ENCODE measurements around the gene CBX4.
"Not testable (repeated sequence)": the region's sequence is repeated elsewhere in the genome, so short reads cannot be mapped to it uniquely, and the experiment has no call there.

CBX4 gene

GRCh38 chr17:79859676-79860615, 20.7 kb upstream of the CBX4 start:
- Histone ChIP-seq H3K4me3 (ENCODE audit: low read length) (no peak overlapping the region), H3K36me3 (ENCODE audit: control insufficient read depth, insufficient read depth, low read length) (no peaks in the 10 kb centered on the region), H3K27ac (ENCODE audit: low read length) (no peak overlapping the region), H3K9me3 (ENCODE audit: control insufficient read depth, insufficient read depth, low read length) (no peaks in the 10 kb centered on the region), H3K4me1 (ENCODE audit: control insufficient read depth, insufficient read depth, low read length) (no peaks in the 10 kb centered on the region; the same call in 1 of the 2 replicates), H3K27me3 (ENCODE audit: control insufficient read depth, insufficient read depth, low read length) (no peaks in the 10 kb centered on the region)
- WGBS (ENCODE audit: insufficient coverage, insufficient read length): no CpG with 5 or more reads among the region's 38 CpGs
- DNase-seq (ENCODE audit: low read depth, low spot score): no peak

GRCh38 chr17:79857095-79857494, 17.9 kb upstream of the CBX4 start:
- Histone ChIP-seq H3K27ac (ENCODE audit: low read length) (no peak overlapping the region), H3K36me3 (ENCODE audit: control insufficient read depth, insufficient read depth, low read length) (no peaks in the 10 kb centered on the region), H3K4me3 (ENCODE audit: low read length) (no peak overlapping the region), H3K9me3 (ENCODE audit: control insufficient read depth, insufficient read depth, low read length) (no peaks in the 10 kb centered on the region), H3K27me3 (ENCODE audit: control insufficient read depth, insufficient read depth, low read length) (no peaks in the 10 kb centered on the region), H3K4me1 (ENCODE audit: control insufficient read depth, insufficient read depth, low read length) (no peaks in the 10 kb centered on the region; the same call in 1 of the 2 replicates)
- no peak for DNase-seq (ENCODE audit: low read depth, low spot score)
- WGBS (ENCODE audit: insufficient coverage, insufficient read length): no CpG with 5 or more reads among the region's 8 CpGs

- Histone ChIP-seq H3K4me1 (ENCODE audit: control insufficient read depth, insufficient read depth, low read length) (no peaks in the 10 kb centered on the region; the same call in 1 of the 2 replicates), H3K27ac (ENCODE audit: low read length) (no peak overlapping the region), H3K9me3 (ENCODE audit: control insufficient read depth, insufficient read depth, low read length) (no peaks in the 10 kb centered on the region), H3K36me3 (ENCODE audit: control insufficient read depth, insufficient read depth, low read length) (no peaks in the 10 kb centered on the region), H3K27me3 (ENCODE audit: control insufficient read depth, insufficient read depth, low read length) (no peaks in the 10 kb centered on the region), H3K4me3 (ENCODE audit: low read length) (no peak overlapping the region)
- no peak for DNase-seq (ENCODE audit: low read depth, low spot score)
- no CpG with 5 or more reads among the region's 21 CpGs for WGBS (ENCODE audit: insufficient coverage, insufficient read length)
These were observed 16.3 kb upstream of the CBX4 start for GRCh38 chr17:79855331-79856124.

- WGBS (ENCODE audit: insufficient coverage, insufficient read length): no CpG with 5 or more reads among the region's 14 CpGs
- Histone ChIP-seq H3K27me3 (ENCODE audit: control insufficient read depth, insufficient read depth, low read length) (no peaks in the 10 kb centered on the region), H3K9me3 (ENCODE audit: control insufficient read depth, insufficient read depth, low read length) (no peaks in the 10 kb centered on the region), H3K4me3 (ENCODE audit: low read length) (no peak overlapping the region), H3K4me1 (ENCODE audit: control insufficient read depth, insufficient read depth, low read length) (no peaks in the 10 kb centered on the region), H3K27ac (ENCODE audit: low read length) (no peak overlapping the region), H3K36me3 (ENCODE audit: control insufficient read depth, insufficient read depth, low read length) (no peaks in the 10 kb centered on the region)
- DNase-seq (ENCODE audit: low read depth, low spot score): no peak
These were observed 15.1 kb upstream of the CBX4 start for GRCh38 chr17:79854080-79855060.

GRCh38 chr17:79853168-79853567, 13.9 kb upstream of the CBX4 start:
- not testable (repeated sequence) for H3K27me3 ChIP-seq (ENCODE audit: control insufficient read depth, insufficient read depth, low read length); H3K4me3 ChIP-seq (ENCODE audit: low read length); DNase-seq (ENCODE audit: low read depth, low spot score); H3K27ac ChIP-seq (ENCODE audit: low read length); H3K4me1 ChIP-seq (ENCODE audit: control insufficient read depth, insufficient read depth, low read length); H3K9me3 ChIP-seq (ENCODE audit: control insufficient read depth, insufficient read depth, low read length); H3K36me3 ChIP-seq (ENCODE audit: control insufficient read depth, insufficient read depth, low read length)
- no CpG with 5 or more reads among the region's 10 CpGs for WGBS (ENCODE audit: insufficient coverage, insufficient read length)

- Histone ChIP-seq H3K9me3 (ENCODE audit: control insufficient read depth, insufficient read depth, low read length) (no peaks in the 10 kb centered on the region), H3K27ac (ENCODE audit: low read length) (no peak overlapping the region), H3K4me1 (ENCODE audit: control insufficient read depth, insufficient read depth, low read length) (no peaks in the 10 kb centered on the region), H3K36me3 (ENCODE audit: control insufficient read depth, insufficient read depth, low read length) (no peaks in the 10 kb centered on the region), H3K4me3 (ENCODE audit: low read length) (no peak overlapping the region), H3K27me3 (ENCODE audit: control insufficient read depth, insufficient read depth, low read length) (no peaks in the 10 kb centered on the region)
- no CpG with 5 or more reads among the region's 5 CpGs for whole genome bisulfite sequencing (ENCODE audit: insufficient coverage, insufficient read length)
- DNase-seq (ENCODE audit: low read depth, low spot score): no peak
These were observed 13.5 kb upstream of the CBX4 start for GRCh38 chr17:79852748-79853147.

- DNase-seq (ENCODE audit: low read depth, low spot score): no peak
- H3K4me1 ChIP-seq (ENCODE audit: control insufficient read depth, insufficient read depth, low read length): no peaks in the 10 kb centered on the region
- no CpG with 5 or more reads among the region's 11 CpGs for whole genome bisulfite sequencing (ENCODE audit: insufficient coverage, insufficient read length)
- no peak overlapping the region for H3K27ac ChIP-seq (ENCODE audit: low read length)
- H3K27me3 ChIP-seq (ENCODE audit: control insufficient read depth, insufficient read depth, low read length): no peaks in the 10 kb centered on the region
- no peaks in the 10 kb centered on the region for H3K9me3 ChIP-seq (ENCODE audit: control insufficient read depth, insufficient read depth, low read length)
- H3K36me3 ChIP-seq (ENCODE audit: control insufficient read depth, insufficient read depth, low read length): no peaks in the 10 kb centered on the region
- H3K4me3 ChIP-seq (ENCODE audit: low read length): no peak overlapping the region
These were observed 12.2 kb upstream of the CBX4 start for GRCh38 chr17:79851461-79851817.

GRCh38 chr17:79850571-79851460, 11.6 kb upstream of the CBX4 start:
- no peak overlapping the region for H3K4me3 ChIP-seq (ENCODE audit: low read length)
- H3K27me3 ChIP-seq (ENCODE audit: control insufficient read depth, insufficient read depth, low read length): peaks cover 3% of the 10 kb centered on the region
- DNase-seq (ENCODE audit: low read depth, low spot score): no peak
- no peaks in the 10 kb centered on the region for H3K36me3 ChIP-seq (ENCODE audit: control insufficient read depth, insufficient read depth, low read length)
- WGBS (ENCODE audit: insufficient coverage, insufficient read length): no CpG with 5 or more reads among the region's 18 CpGs
- H3K9me3 ChIP-seq (ENCODE audit: control insufficient read depth, insufficient read depth, low read length): no peaks in the 10 kb centered on the region
- no peaks in the 10 kb centered on the region for H3K4me1 ChIP-seq (ENCODE audit: control insufficient read depth, insufficient read depth, low read length)
- H3K27ac ChIP-seq (ENCODE audit: low read length): no peak overlapping the region

- WGBS (ENCODE audit: insufficient coverage, insufficient read length): no CpG with 5 or more reads among the region's 8 CpGs
- no peak overlapping the region for H3K4me3 ChIP-seq (ENCODE audit: low read length)
- no peaks in the 10 kb centered on the region for H3K9me3 ChIP-seq (ENCODE audit: control insufficient read depth, insufficient read depth, low read length)
- DNase-seq (ENCODE audit: low read depth, low spot score): no peak
- peaks cover 11% of the 10 kb centered on the region for H3K27me3 ChIP-seq (ENCODE audit: control insufficient read depth, insufficient read depth, low read length)
- no peak overlapping the region for H3K27ac ChIP-seq (ENCODE audit: low read length)
- no peaks in the 10 kb centered on the region for H3K36me3 ChIP-seq (ENCODE audit: control insufficient read depth, insufficient read depth, low read length)
- no peaks in the 10 kb centered on the region for H3K4me1 ChIP-seq (ENCODE audit: control insufficient read depth, insufficient read depth, low read length)
These were observed 10.7 kb upstream of the CBX4 start for GRCh38 chr17:79849953-79850352.

All from iPS DF 6.9 (cell line).